Adipose tissue (tissue), 3 donors: Measurements from ENCODE around the gene CRYZL1. TPM values are rescaled to one million over a fixed set of nuclear protein-coding genes. Genes with fewer than 3 reads are reported as not detected.

ENCODE experiments used
- H3K27ac ChIP-seq: one replicate; pipeline ENCODE4 v1.5.1; 2013; ENCODE audit warnings: low read depth, low read length
- WGBS, 3 donors: extraction: QIAGEN DNeasy Blood & Tissue Kit; methylation state at CpG; one replicate each; pipeline ENCODE4 v1.1.7; 2013; 5-methylcytosine and 5-hydroxymethylcytosine counted together
- polyA plus RNA-seq, 3 donors: library from polyadenylated mRNA; stranded (reverse); fragments of 200-250 nt; gene quantifications; one replicate each; pipeline ENCODE4 v1.2.3, GENCODE V29; 2013
- donor health status: healthy with polysubstance abuse.
- donor health status: Bipolar disorder and iron deficiency.
- donor health status: healthy.

The CRYZL1 gene
- polyA plus RNA-seq, 3 donors = 13.0 to 18.9 (median 18.5) TPM

DNA sequence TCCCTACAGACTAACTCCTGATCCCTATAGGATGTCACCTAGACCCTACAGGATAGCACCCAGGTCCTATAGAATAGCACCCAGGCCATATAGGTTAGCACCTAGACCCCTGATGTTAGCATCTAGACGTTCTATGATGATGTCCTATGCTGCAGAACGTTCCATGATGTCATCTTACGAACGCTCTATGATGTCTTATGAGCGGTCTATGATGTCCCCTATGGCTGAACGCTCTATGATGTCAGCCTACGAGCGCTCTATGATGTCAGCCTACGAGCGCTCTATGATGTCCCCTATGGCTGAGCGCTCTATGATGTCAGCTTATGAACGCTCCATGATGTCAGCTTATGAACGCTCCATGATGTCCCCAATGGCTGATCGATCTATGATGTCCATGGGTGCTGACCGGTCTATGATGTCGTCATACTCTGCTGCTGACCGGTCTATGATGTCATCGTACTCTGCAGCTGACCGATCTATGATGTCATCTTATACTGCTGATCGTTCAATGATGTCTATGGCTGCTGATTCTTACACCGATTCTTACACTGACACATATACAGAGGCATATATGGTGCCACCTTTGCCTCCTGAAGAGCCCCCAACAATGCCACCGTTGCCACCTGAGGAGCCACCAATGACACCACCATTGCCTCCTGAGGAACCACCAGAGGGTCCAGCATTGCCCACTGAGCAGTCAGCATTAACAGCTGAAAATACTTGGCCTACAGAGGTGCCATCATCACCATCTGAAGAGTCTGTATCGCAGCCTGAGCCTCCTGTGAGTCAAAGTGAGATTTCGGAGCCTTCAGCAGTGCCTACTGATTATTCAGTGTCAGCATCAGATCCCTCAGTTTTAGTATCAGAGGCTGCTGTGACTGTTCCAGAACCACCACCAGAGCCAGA lies 89.2 kb downstream of the CRYZL1 start:
- WGBS, 3 donors = 98 to 99% (median 98%) methylated on average over 24 of the region's 24 CpGs
- no peak overlapping the region for H3K27ac ChIP-seq

DNA sequence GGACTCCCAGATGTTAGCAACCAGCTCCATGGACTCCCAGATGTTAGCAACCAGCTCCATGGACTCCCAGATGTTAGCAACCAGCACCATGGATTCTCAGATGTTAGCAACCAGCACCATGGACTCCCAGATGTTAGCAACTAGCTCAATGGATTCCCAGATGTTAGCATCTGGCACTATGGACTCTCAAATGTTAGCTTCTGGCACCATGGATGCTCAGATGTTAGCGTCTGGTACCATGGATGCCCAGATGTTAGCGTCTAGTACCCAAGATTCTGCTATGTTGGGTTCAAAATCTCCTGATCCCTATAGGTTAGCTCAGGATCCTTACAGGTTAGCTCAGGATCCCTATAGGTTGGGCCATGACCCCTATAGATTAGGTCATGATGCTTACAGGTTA lies 89.9 kb downstream of the CRYZL1 start:
- H3K27ac ChIP-seq = no peak overlapping the region
- 98 to 100% (median 99%) methylated on average over 2 of the region's 2 CpGs for WGBS, 3 donors

DNA sequence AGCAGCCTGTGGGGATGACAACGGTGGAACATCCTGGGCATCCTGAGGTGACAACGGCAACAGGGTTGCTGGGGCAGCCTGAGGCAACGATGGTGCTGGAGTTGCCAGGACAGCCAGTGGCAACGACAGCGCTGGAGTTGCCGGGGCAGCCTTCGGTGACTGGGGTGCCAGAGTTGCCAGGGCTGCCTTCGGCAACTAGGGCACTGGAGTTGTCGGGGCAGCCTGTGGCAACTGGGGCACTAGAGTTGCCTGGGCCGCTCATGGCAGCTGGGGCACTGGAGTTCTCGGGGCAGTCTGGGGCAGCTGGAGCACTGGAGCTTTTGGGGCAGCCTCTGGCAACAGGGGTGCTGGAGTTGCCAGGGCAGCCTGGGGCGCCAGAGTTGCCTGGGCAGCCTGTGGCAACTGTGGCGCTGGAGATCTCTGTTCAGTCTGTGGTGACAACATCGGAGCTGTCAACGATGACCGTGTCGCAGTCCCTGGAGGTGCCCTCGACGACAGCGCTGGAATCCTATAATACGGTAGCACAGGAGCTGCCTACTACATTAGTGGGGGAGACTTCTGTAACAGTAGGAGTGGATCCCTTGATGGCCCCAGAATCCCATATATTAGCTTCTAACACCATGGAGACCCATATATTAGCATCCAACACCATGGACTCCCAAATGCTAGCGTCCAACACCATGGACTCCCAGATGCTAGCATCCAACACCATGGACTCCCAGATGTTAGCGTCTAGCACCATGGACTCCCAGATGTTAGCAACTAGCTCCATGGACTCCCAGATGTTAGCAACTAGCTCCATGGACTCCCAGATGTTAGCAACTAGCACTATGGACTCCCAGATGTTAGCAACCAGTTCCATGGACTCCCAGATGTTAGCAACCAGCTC lies 90.5 kb downstream of the CRYZL1 start:
- WGBS, 3 donors = 97 to 98% (median 98%) methylated on average over 23 of the region's 23 CpGs

DNA sequence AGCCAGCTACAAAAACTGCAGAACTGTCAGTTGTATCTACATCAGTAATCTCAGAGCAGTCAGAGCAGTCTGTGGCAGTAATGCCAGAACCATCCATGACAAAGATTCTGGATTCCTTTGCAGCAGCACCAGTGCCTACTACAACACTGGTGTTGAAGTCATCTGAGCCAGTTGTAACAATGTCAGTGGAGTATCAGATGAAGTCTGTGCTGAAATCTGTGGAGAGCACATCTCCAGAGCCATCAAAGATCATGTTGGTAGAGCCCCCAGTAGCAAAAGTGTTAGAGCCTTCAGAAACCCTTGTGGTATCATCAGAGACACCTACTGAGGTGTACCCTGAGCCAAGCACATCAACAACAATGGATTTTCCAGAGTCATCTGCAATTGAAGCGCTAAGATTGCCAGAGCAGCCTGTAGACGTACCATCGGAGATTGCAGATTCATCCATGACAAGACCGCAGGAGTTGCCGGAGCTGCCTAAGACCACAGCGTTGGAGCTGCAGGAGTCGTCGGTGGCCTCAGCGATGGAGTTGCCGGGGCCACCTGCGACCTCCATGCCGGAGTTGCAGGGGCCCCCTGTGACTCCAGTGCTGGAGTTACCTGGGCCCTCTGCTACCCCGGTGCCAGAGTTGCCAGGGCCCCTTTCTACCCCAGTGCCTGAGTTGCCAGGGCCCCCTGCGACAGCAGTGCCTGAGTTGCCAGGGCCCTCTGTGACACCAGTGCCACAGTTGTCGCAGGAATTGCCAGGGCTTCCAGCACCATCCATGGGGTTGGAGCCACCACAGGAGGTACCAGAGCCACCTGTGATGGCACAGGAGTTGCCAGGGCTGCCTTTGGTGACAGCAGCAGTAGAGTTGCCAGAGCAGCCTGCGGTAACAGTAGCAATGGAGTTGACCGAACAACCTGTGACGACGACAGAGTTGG lies 91.4 kb downstream of the CRYZL1 start:
- H3K27ac ChIP-seq = no peak overlapping the region
- WGBS, 3 donors = 97 to 99% (median 98%) methylated on average over 19 of the region's 19 CpGs

More for the DNA sequence above, 90.5 kb downstream of the CRYZL1 start:
- no peak overlapping the region for H3K27ac ChIP-seq

DNA sequence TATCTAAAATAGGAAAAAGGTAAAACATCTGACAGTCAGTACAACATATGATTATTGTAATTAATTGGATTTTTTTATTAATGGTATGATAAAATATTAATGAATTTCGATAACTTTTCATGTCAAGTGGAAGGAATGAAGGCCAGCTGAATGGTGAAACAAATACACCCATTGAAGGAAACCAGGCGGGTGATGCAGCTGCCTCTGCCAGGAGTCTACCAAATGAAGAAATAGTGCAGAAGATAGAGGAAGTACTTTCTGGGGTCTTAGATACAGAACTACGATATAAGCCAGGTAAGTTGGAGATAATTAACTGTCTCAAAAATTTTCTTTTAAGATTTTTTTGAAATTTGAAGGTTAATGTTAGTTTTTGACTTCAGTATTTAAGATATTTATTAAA lies 95.5 kb downstream of the CRYZL1 start:
- H3K27ac ChIP-seq = no peak overlapping the region
- WGBS, 3 donors = 40 to 49% (median 45%) methylated on average over 3 of the region's 3 CpGs

DNA sequence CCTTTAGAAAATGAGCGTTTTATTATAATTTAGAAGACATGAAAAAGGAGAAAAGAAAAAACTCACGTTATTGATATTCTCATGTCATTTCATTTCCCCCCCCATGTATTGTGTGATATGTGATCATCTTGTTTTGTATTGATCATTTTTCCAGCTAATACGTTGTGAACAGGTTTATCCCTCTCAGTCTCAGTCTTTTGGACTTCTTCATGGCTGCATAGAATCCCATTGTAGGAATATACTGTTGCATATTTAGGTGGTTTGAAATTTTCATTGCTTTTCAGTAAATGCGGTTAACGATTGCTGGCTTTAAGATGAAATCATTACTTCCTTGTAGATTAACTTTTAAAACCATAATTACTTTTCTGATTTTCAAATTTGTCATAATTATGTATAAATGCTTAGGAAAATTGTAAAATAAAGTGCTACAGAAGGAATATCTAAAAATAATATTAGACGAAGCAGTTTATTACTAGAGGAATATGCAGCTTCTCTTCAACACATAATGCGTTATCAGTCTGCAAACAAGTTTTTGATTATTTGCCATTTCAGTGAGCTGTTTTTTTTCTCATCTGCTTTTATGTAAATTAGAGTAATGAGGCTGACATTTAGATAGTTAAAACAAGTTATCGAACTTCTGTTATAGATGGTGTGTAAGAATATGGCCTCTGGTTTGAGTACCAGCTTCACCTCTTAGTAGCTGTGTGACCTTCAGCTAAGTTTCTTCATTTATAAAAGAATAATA lies 96.9 kb downstream of the CRYZL1 start:
- 5 to 15% (median 12%) methylated on average over 8 of the region's 8 CpGs for WGBS, 3 donors
- H3K27ac ChIP-seq = no peak overlapping the region

DNA sequence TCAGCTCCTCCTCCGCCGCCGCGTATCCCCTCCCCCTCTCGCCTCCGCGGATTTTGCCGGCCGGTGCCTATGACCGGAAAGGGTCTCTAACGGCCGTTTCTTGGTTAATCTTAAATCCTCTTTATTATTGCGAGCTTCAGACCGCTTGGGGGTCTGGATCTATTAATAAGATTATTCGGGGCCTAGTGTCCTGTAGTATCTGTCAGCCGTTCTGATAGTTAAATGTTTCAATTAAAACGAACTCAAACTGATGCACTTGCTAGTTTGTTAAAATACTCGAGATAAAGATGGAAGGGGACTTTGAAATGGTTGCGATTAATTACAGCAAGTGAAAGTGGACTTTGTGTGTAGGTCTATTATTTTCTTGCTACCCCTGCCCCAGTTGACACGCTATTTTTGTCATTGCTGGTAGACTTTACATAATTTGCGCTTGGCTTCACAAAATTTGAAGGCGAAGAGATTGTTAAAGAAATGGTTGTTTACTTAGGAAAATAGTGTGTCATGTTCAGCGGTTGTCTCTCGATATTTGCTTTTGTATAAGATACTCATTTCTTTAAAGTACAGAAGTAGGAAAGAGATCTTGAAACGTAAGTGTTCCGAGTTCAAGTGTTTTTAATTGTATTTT lies 97.9 kb downstream of the CRYZL1 start:
- WGBS, 3 donors = 0 to 1% (median 0%) methylated on average over 26 of the region's 26 CpGs
- peak overlapping the region; percentile 90 for H3K27ac ChIP-seq

DNA sequence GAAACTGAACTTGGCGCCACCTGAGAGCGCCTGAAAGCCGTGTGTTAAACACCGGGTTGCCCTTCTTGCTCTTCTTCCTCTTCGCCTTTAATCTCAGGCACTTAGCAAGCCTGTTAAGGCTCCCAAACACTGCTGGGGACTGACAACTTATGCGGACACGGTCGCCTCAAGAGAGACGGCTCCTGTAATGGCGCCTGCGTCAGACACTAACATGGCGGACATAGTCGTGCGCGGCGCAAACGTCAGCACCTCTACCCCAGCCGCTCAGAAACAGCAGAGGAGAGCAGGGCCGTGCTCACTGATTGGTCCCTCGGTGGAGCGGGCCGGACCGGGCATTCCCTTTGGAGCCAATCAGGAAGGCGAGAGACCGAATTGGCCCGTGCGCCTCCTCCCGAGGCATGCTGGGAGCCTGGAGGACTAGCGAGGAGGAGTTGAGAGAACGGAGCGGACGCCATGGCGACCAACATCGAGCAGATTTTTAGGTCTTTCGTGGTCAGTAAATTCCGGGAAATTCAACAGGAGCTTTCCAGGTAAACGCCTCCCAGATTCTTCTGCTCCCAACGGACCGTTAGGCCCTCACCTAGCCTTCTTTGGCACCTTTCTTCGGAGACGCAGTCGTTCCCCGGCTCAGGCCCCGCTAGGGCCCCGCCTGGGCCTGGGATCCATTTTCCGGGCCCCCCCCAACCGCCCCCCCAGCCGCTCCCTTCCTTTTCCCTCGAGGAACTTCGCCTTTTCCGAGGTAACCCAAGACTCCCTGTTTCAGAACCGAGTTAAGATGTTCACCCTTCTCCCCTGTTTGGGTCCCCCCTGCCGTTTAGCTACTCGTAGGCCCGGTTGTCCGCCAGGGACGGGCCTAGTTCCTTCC lies 98.7 kb downstream of the CRYZL1 start, which contains the start of gene SON:
Gene SON (plus strand): TSS at position 399 of the 865 bp plus-strand sequence. CDS start 55 bp downstream, at position 454.
- peak within 1 kb of the TSS; percentile 99 for H3K27ac ChIP-seq
- 0 to 1% (median 0%) methylated on average over 55 to 56 of the region's 57 CpGs for WGBS, 3 donors

DNA sequence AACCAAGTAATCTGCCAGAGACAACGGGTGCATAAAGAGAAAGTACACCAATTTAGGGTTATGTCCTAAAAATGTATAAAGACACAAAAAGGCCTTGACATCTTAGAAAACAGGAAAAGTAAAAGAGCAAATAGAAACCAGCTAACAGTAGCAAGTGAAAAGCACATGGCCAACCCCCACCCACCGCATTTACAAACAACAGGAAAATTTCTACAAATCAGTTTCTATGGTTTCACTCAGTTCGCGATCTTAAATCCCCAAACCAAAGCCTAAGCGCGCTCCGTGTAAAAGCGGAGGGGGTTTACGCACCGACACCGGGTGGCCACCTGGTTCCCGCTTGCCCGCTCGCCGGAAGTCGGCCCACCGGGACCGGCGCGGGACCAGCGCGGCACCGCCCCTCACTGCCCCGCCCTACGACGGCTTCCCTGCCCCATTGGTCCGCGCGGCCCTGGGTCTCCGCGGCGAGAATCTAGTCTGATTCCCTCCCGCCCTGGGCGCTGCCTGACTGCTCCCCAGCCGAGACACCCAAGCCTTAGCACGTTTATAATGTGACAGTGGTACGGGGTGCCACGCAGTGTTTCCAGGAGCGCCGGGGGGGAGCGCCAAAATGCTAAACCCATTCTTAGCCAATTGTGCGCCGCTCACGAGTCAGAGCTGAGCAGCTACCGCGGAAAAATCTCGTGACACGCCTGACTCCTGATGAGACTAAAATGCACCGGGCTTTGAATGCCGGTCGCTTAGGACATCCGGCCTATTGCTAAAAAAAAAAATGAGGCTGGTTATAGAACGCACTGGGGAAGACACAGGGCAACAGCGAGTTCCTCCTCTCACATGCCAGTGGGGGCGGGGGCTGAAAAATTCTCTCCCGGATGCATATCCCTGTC lies 99.5 kb downstream of the CRYZL1 start, which contains the start of gene GART:
Gene GART (minus strand): TSS at position 362 of the 884 bp plus-strand sequence. CDS start 2,802 bp downstream, outside the sequence.
- 0 to 1% (median 1%) methylated on average over 56 of the region's 56 CpGs for WGBS, 3 donors
- peak within 1 kb of the TSS; percentile 99 for H3K27ac ChIP-seq

DNA sequence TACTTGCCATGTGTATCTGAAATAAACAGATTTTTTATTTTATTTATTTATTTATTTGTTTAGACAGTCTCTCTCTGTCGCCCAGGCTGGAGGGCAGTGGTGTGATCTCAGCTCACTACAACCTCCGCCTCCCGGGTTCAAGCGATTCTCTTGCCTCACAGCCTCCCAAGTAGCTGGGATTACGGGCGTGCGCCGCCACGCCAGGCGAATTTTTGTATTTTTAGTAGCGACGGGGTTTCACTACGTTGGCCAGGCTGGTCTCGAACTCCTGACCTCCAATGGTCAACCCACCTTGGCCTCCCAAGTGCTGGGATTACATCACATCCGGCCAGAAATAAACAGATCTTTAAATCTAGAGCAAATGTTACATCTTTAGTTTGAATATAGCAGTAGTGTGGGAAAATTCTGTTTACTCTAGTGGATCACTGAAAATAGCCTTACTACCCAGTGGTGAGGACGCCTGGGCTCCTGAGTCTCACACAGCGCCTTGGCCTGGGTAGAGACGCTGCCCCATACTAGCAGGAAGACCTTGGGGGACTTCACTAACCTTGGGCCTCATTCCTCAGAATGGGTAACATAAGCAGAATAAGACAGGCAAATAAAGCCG lies 100.3 kb downstream of the CRYZL1 start:
- H3K27ac ChIP-seq = peak overlapping the region; percentile 71
- WGBS, 3 donors = 41 to 46% (median 44%) methylated on average over 19 of the region's 19 CpGs

DNA sequence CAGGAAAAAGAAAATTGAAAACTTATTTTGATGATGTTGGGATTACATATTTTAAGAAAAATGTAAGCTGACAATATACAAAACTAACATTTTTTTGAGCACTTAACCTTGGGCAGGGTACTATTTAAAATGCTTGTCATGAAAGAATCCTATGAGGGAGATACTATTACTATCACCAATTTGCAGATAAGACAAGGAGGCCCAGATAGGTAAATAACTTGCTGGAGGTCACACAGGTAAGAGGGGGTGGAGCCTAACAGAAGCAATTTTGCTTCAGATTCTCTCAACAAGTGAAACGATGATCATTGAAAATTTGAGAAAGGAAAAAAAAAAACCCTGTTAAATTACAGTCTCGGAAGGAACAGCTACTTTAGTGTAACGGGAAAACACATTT lies 100.8 kb downstream of the CRYZL1 start:
- H3K27ac ChIP-seq = no peak overlapping the region
- whole genome bisulfite sequencing, 3 donors = 40 to 71% (median 69%) methylated on average over 3 of the region's 3 CpGs

DNA sequence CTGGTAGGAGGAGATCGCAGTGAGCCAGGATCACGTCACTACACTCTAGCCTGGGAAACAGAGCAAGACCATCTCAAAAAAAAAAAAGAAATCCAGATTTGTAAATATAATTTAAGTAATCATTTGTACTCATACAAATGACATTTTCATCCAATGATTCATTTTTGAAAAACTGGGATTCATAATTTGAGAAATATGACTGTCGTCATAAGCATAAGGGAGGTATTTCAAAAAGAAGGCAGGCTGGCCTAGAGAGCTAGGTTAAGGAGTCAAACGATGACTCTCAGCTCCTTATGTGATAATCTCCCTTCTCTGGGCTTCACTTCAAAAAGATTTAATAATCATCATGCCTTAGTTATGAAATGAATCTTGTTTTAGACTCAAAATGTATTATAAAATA lies 101.9 kb downstream of the CRYZL1 start:
- H3K27ac ChIP-seq = no peak overlapping the region
- WGBS, 3 donors = 75 to 83% (median 79%) methylated on average over 4 of the region's 4 CpGs
